Measurements from ENCODE around the gene WDR19. TPM values are rescaled to one million over a fixed set of nuclear protein-coding genes. Genes with fewer than 3 reads are reported as not detected.
"Not testable (repeated sequence)": the region's sequence is repeated elsewhere in the genome, so short reads cannot be mapped to it uniquely, and the experiment has no call there.

WDR19 gene
- total RNA-seq, 1 experiment from 2014 or later = 7.8 TPM

- DNase-seq (ENCODE audit: low read depth) = no peak
- in situ Hi-C loops (cut with HindIII; ENCODE audit: low pct_unique_long_range_greater_than_20kb, low sequenced_read_pairs) = no loop called here
These were observed 46.0 kb downstream of the WDR19 start for GRCh38 chr4:39228377-39228776.

GRCh38 chr4:39230462-39230861 lies 48.1 kb downstream of the WDR19 start:
- in situ Hi-C loops (cut with HindIII; ENCODE audit: low pct_unique_long_range_greater_than_20kb, low sequenced_read_pairs) = no loop called here
- no peak for DNase-seq (ENCODE audit: low read depth)

DNA sequence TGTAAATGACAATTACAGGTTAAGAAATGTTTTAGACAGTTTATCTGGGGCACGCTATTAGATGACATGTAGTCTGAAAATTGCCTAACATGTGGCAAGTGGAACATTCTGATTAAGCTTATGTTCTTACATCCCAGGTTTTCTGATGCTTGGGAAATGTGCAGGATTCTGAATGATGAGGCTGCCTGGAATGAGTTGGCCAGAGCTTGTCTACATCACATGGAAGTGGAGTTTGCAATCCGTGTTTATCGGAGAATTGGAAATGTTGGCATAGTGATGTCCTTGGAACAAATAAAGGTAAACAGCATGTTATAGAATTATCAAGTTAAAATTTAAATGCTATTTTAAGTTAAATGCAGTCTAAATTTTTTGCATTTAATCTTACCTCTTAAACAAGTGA lies 49.3 kb downstream of the WDR19 start:
- DNase-seq (ENCODE audit: low read depth) = no peak
- in situ Hi-C loops (cut with HindIII; ENCODE audit: low pct_unique_long_range_greater_than_20kb, low sequenced_read_pairs) = no loop called here

DNA sequence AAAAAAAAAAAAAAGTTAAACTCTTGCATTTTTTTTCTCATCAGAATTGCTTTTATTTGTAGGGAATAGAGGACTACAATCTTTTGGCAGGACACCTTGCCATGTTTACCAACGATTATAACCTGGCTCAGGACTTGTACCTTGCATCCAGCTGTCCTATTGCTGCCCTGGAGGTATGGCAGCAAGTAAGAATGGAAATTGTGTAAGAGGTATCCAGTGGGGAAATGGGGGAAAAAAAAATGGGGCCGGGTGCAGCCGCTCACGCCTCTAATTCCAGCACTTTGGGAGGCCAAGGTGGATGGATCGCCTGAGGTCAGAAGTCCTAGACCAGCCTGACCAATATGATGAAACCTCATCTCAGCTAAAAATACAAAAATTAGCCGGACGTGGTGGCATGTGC lies 49.8 kb downstream of the WDR19 start:
- in situ Hi-C loops (cut with HindIII; ENCODE audit: low pct_unique_long_range_greater_than_20kb, low sequenced_read_pairs) = no loop called here
- DNase-seq (ENCODE audit: low read depth) = no peak

GRCh38 chr4:39233114-39233513 lies 50.8 kb downstream of the WDR19 start:
- DNase-seq (ENCODE audit: low read depth) = no peak
- in situ Hi-C loops (cut with HindIII; ENCODE audit: low pct_unique_long_range_greater_than_20kb, low sequenced_read_pairs) = no loop called here

GRCh38 chr4:39233783-39234182 lies 51.5 kb downstream of the WDR19 start:
- in situ Hi-C loops (cut with HindIII; ENCODE audit: low pct_unique_long_range_greater_than_20kb, low sequenced_read_pairs) = no loop called here
- no peak for DNase-seq (ENCODE audit: low read depth)

GRCh38 chr4:39235021-39235420 lies 52.7 kb downstream of the WDR19 start:
- in situ Hi-C loops (cut with HindIII; ENCODE audit: low pct_unique_long_range_greater_than_20kb, low sequenced_read_pairs) = no loop called here
- no peak for DNase-seq (ENCODE audit: low read depth)

DNA sequence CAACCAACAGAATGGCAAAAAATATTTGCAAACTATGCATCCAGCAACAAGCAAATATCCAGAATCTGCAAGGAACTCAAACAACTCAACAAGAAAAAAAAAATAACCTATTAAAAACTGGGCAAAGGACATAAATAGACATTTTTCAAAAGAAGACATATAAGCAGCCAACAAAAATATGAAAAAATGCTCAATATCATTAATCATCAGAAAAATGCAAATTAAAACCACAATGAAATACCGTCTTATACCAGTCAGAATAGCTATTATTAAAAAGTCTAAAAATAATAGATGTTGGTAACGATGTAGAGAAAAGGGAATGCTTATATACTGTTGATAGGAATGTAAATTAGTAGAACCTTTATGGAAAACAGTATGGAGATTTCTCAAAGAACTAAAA lies 53.4 kb downstream of the WDR19 start:
- in situ Hi-C loops (cut with HindIII; ENCODE audit: low pct_unique_long_range_greater_than_20kb, low sequenced_read_pairs) = no loop called here
- no peak for DNase-seq (ENCODE audit: low read depth)

DNA sequence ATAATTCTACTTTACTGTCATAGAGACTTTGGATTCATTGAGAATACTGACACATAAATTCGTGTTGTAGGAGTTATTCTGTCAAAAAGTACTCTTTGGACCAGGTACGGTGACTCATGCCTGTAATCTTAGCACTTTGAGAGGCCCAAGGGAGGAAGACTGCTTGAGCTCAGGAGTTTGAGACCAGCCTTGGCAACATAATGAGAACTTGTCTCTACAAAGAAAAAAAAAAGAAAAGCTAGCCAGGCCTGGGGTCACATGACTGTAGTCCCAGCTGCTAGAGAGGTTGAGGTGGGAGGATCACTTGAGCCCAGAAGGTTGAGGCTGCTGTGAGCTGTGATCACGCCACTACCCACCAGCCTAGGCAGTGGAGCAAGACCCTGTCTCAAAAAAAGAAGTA lies 54.9 kb downstream of the WDR19 start:
- in situ Hi-C loops (cut with HindIII; ENCODE audit: low pct_unique_long_range_greater_than_20kb, low sequenced_read_pairs) = no loop called here
- DNase-seq (ENCODE audit: low read depth) = no peak

DNA sequence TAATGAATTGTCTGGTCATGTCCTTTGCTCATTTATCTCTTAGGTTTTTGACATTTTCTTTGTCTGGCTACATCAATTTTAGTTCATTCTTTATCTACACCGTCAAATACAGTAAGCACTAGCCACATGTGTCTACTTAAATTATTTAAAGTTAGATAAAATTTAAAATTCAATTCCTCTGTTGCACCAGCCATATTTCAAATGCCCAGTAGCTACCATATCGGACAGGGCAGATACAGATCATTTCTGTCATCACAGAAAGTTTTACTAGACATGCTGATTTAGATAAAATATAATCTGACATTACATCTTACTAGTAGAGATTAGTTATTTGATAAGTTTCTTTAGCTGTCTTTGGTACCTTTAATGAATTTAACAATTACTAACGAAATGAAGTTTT lies 61.1 kb downstream of the WDR19 start:
- DNase-seq (ENCODE audit: low read depth) = no peak
- in situ Hi-C loops (cut with HindIII; ENCODE audit: low pct_unique_long_range_greater_than_20kb, low sequenced_read_pairs) = no loop called here

- DNase-seq (ENCODE audit: low read depth) = peak; percentile 16
- in situ Hi-C loops (cut with HindIII; ENCODE audit: low pct_unique_long_range_greater_than_20kb, low sequenced_read_pairs) = no loop called here
These were observed 72.9 kb downstream of the WDR19 start for GRCh38 chr4:39255266-39255665.

GRCh38 chr4:39255871-39256270 lies 73.5 kb downstream of the WDR19 start:
- in situ Hi-C loops (cut with HindIII; ENCODE audit: low pct_unique_long_range_greater_than_20kb, low sequenced_read_pairs) = no loop called here

DNA sequence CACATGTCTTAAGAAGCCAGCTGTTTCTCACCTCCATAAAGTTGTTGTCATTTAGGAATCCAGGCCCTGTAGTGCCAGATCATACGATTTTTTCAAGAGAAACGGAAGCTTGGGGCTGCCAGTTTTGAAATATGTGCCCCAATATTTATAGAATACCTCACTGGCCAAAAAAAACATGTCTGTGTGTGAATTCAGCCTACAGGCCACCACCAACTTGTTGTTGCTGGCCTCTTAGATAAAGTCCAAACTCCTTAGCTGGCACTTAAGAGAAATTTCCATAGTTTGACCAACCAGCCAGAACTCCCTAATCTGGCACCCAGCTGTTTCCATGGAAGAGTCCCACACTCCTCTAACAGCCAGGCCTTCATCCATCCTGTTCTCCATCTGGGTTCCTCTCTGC lies 74.1 kb downstream of the WDR19 start:
- no peak for DNase-seq (ENCODE audit: low read depth)
- in situ Hi-C loops (cut with HindIII; ENCODE audit: low pct_unique_long_range_greater_than_20kb, low sequenced_read_pairs) = no loop called here

More at GRCh38 chr4:39255871-39256270, 73.5 kb downstream of the WDR19 start:
- no peak for DNase-seq (ENCODE audit: low read depth)

DNA sequence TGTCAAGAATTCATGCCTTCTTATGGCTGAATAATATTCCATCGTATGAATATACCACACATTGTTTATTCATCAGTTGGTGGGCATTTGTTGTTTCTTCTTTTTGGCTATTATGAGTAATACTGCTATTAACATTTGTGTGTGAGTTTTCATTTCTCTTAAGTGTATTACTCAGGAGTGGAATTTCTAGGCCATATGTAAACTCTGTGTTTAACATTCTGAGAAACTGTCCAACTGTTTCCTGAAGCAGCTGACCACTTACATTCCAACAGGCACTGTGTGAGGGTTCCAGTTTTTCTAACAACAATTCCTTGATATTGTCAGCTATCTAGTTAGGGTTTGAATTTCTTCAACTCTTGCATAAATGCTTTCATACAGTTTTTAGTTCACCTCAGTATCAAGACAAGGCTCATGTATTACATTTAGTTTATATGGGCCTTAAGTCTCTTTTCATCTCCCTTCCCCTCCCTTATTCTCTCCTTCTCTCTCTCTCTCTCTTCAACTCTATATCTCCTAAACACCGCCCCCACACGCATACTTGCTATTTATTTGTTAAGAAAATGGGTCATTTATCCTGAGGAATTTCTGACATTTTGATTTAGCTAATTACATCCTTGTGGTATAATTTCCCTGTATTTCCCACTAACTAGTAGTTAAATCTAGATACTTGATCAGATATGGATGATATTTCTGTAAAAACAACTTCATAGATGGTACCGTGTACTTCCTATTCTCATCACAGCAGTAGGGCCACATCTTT lies 77.4 kb downstream of the WDR19 start:
- in situ Hi-C loops (cut with HindIII; ENCODE audit: low pct_unique_long_range_greater_than_20kb, low sequenced_read_pairs) = no loop called here
- peak; percentile 9 for DNase-seq (ENCODE audit: low read depth)

- DNase-seq (ENCODE audit: low read depth) = no peak
- in situ Hi-C loops (cut with HindIII; ENCODE audit: low pct_unique_long_range_greater_than_20kb, low sequenced_read_pairs) = no loop called here
These were observed 81.6 kb downstream of the WDR19 start for GRCh38 chr4:39263895-39264294.

GRCh38 chr4:39274503-39274902 lies 92.2 kb downstream of the WDR19 start:
- in situ Hi-C loops (cut with HindIII; ENCODE audit: low pct_unique_long_range_greater_than_20kb, low sequenced_read_pairs) = no loop called here
- DNase-seq (ENCODE audit: low read depth) = no peak

DNA sequence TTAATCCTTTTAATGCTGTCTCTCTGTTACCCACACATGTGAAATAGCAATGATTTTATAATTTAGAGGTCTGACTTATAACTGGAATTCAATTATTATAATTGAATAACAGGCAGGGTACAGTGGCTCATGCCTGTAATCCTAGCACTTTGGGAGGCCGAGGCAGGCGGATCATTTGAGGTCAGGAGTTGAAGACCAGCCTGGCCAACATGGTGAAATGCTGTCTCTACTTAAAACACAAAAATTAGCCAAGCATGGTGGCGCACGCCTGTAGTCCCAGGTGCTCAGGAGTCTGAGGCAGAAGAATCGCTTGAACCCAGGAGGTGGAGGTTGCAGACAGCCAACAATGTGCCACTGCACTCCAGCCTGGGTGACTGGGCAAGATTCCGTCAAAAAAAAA lies 95.3 kb downstream of the WDR19 start:
- DNase-seq (ENCODE audit: low read depth); in situ Hi-C loops (cut with HindIII; ENCODE audit: low pct_unique_long_range_greater_than_20kb, low sequenced_read_pairs): not testable (repeated sequence)

DNA sequence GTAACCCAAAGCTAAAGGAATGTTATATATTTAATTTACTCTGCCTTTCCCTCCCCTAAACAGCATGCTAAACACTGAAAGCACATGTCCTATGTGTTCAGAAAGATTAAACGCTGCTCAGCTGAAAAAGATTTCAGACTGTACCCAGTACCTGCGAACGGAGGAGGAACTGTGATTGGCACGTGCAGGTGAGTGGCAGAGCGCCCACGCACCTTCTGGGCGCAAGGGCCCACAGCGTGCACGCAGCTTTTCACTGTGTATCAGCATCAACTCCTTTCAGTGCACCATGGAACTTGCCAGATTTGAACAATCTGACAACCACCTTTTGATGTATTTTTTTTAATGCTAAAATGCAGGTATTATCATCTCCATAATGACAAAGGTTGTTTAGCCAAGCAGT lies 96.1 kb downstream of the WDR19 start:
- in situ Hi-C loops (cut with HindIII; ENCODE audit: low pct_unique_long_range_greater_than_20kb, low sequenced_read_pairs) = no loop called here
- no peak for DNase-seq (ENCODE audit: low read depth)

DNA sequence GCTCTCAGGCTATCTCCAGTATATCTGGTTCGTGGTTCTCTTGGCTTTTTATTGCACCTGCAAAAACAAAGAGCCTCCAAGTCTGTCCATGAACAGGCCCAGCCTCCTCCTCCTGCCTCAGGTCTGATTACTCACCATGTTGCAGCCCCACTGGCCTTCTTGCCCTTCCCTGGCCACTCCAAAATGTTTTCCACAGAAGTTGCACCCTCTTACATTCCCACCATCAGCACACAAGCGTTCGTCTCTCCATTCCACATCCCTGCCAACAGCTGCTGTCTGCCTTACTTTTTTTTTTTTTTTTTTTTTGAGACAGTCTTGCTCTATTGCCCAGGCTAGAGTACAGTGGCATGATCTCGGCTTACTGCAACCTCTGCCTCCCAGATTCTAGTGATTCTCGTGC lies 97.1 kb downstream of the WDR19 start:
- DNase-seq (ENCODE audit: low read depth) = no peak
- in situ Hi-C loops (cut with HindIII; ENCODE audit: low pct_unique_long_range_greater_than_20kb, low sequenced_read_pairs) = no loop called here

GRCh38 chr4:39280770-39281169 lies 98.4 kb downstream of the WDR19 start:
- in situ Hi-C loops (cut with HindIII; ENCODE audit: low pct_unique_long_range_greater_than_20kb, low sequenced_read_pairs) = no loop called here
- no peak for DNase-seq (ENCODE audit: low read depth)
